Measurements from ENCODE around the gene MAPT. TPM values are rescaled to one million over a fixed set of nuclear protein-coding genes. Genes with fewer than 3 reads are reported as not detected.

The MAPT gene
- total RNA-seq, 2 donors from 2014 or later, result 11.7 to 14.7 TPM

- no peak overlapping the region for H3K4me3 ChIP-seq
- no peaks in the 10 kb centered on the region for H3K4me1 ChIP-seq (replicated peaks)
- TF ChIP-seq POLR2A (IDR thresholded peaks at IDR 0.05) (no peak), POLR2AphosphoS5 (IDR thresholded peaks at IDR 0.05) (peak; percentile 17)
- H3K36me3 ChIP-seq, result no peaks in the 10 kb centered on the region
- intact Hi-C loops (cut with DNase I), result no loop called here
- H3K27ac ChIP-seq, result no peak overlapping the region
- no peak for DNase-seq (ENCODE audit: low spot score)
- H3K9me3 ChIP-seq, result no peaks in the 10 kb centered on the region
- H3K27me3 ChIP-seq (replicated peaks; ENCODE audit: insufficient read depth), result no peaks in the 10 kb centered on the region
- WGBS, result 16% methylated on average over 4 of the region's 4 CpGs
Measured at GRCh38 chr17:46056800-46057304, 162.5 kb downstream of the MAPT start.

- Histone ChIP-seq H3K4me1 (replicated peaks) (no peaks in the 10 kb centered on the region), H3K36me3 (no peaks in the 10 kb centered on the region), H3K27me3 (replicated peaks; ENCODE audit: insufficient read depth) (no peaks in the 10 kb centered on the region), H3K4me3 (no peak overlapping the region), H3K27ac (no peak overlapping the region), H3K9me3 (no peaks in the 10 kb centered on the region)
- 83% methylated on average over 4 of the region's 4 CpGs for WGBS
- intact Hi-C loops (cut with DNase I), result no loop called here
- TF ChIP-seq POLR2AphosphoS5 (IDR thresholded peaks at IDR 0.05), result no peak
- DNase-seq (ENCODE audit: low spot score), result no peak
Measured at GRCh38 chr17:46057366-46057765, 163.0 kb downstream of the MAPT start.

- 68% methylated on average over 6 of the region's 6 CpGs for WGBS
- H3K4me3 ChIP-seq, result no peak overlapping the region
- no peaks in the 10 kb centered on the region for H3K9me3 ChIP-seq
- TF ChIP-seq CTCF (IDR thresholded peaks at IDR 0.05) (no peak), POLR2AphosphoS5 (IDR thresholded peaks at IDR 0.05) (no peak), POLR2A (IDR thresholded peaks at IDR 0.05) (no peak)
- DNase-seq (ENCODE audit: low spot score), result no peak
- H3K36me3 ChIP-seq, result no peaks in the 10 kb centered on the region
- H3K4me1 ChIP-seq (replicated peaks), result no peaks in the 10 kb centered on the region
- H3K27ac ChIP-seq, result no peak overlapping the region
- intact Hi-C loops (cut with DNase I), result no loop called here
- H3K27me3 ChIP-seq (replicated peaks; ENCODE audit: insufficient read depth), result no peaks in the 10 kb centered on the region
Measured at GRCh38 chr17:46059486-46059885, 165.1 kb downstream of the MAPT start.

- Histone ChIP-seq H3K36me3 (no peaks in the 10 kb centered on the region), H3K27me3 (replicated peaks; ENCODE audit: insufficient read depth) (no peaks in the 10 kb centered on the region), H3K27ac (no peak overlapping the region), H3K4me3 (no peak overlapping the region), H3K4me1 (replicated peaks) (no peaks in the 10 kb centered on the region), H3K9me3 (no peaks in the 10 kb centered on the region)
- TF ChIP-seq CTCF (IDR thresholded peaks at IDR 0.05), result no peak
- no peak for TF ChIP-seq POLR2AphosphoS5 (IDR thresholded peaks at IDR 0.05)
- TF ChIP-seq POLR2A (IDR thresholded peaks at IDR 0.05), result no peak
- intact Hi-C loops (cut with DNase I), result no loop called here
- 80% methylated on average over 2 of the region's 2 CpGs for WGBS
- DNase-seq (ENCODE audit: low spot score), result no peak
Measured at GRCh38 chr17:46060461-46060860, 166.1 kb downstream of the MAPT start.

GRCh38 chr17:46061435-46061834, 167.1 kb downstream of the MAPT start:
- Histone ChIP-seq H3K36me3 (peaks cover 0 to 5% of the 10 kb centered on the region in 2 donors), H3K9me3 (no peaks in the 10 kb centered on the region), H3K4me3 (no peak overlapping the region), H3K4me1 (replicated peaks) (no peaks in the 10 kb centered on the region), H3K27ac (no peak overlapping the region), H3K27me3 (replicated peaks; ENCODE audit: insufficient read depth) (no peaks in the 10 kb centered on the region)
- TF ChIP-seq POLR2A (IDR thresholded peaks at IDR 0.05) (no peak), CTCF (IDR thresholded peaks at IDR 0.05) (peak in 3 of 4 experiments; percentile 6 to 33 (median 26))
- WGBS, result 86% methylated on average over 5 of the region's 5 CpGs
- no peak for DNase-seq (ENCODE audit: low spot score)
- intact Hi-C loops (cut with DNase I), result no loop called here

GRCh38 chr17:46063241-46063640, 168.9 kb downstream of the MAPT start:
- intact Hi-C loops (cut with DNase I), result no loop called here
- Histone ChIP-seq H3K36me3 (peaks cover 0 to 6% of the 10 kb centered on the region in 2 donors), H3K27ac (no peak overlapping the region), H3K4me3 (no peak overlapping the region), H3K9me3 (no peaks in the 10 kb centered on the region), H3K27me3 (replicated peaks; ENCODE audit: insufficient read depth) (no peaks in the 10 kb centered on the region), H3K4me1 (replicated peaks) (no peaks in the 10 kb centered on the region)
- no peak for DNase-seq (ENCODE audit: low spot score)
- 52% methylated on average over 2 of the region's 2 CpGs for WGBS
- TF ChIP-seq POLR2AphosphoS5 (IDR thresholded peaks at IDR 0.05), result no peak
- no peak for TF ChIP-seq CTCF (IDR thresholded peaks at IDR 0.05)
- TF ChIP-seq POLR2A (IDR thresholded peaks at IDR 0.05), result no peak

Data from prostate gland (tissue), 2 donors.